Ovary (tissue), 3 donors: ENCODE results near the gene STMN3.

ENCODE experiments used
- EP300 ChIP-seq: sonication (generic); formaldehyde crosslinking; IDR thresholded peaks from one replicate; pipeline ENCODE4 v1.6.1; 2017; ENCODE audit warnings: antibody characterized with exemption
- TF ChIP-seq, protein P1 (sequence below), 3 donors: fragments of 450-650 bp in 2 of 3; fragments of 200-600 bp in 1 of 3; IDR thresholded peaks; one replicate each; pipeline versions ENCODE4 v1.5.1 to v1.8.0; 2016 to 2022; ENCODE audit warnings: antibody characterized with exemption in 3 of 3, mild to moderate bottlenecking in 1 of 3
- donor health status: DM: no; HTN: no; CAD: no.

DNA sequence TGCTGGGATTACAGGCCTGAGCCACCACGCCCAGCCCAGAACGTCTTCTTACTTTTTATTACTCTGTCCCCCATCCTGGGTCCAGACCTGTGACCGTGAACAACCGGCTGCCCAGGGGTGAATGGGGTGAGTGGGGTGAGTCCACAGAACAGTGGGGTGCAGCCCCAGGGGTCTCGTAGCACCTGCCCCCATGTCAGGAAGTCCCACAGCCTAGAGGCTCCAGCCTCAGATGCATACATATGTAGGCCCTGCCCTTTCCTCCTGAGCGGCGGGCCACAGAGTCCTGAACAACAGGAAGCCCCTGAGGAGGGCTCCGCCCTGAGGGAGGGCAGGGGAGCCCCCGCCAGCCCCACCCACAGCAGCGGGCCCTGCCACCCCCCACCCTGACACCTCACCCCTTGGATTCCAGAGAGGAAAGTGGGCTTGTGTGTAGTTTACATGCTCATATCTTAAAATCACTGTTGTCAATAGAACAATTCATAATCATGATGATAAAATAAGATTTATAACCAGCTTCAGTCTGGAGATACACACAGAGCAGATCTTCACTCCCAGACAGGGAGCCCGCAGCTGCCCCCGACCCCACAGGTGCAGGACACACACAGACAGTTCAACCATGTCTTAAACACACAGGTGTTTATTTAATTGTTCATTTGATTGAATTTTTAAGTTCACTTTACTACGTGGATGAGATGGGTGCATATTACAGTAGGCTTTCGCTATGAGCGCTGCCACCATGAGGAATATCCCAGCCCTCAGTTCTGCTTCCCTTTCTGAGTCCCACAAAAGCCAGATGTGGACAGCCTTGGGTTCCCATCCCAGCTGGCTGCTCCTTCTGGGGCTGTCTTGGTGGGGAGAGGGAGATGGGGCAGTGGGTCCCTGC, 13.9 kb downstream of the STMN3 start:
- TF ChIP-seq, protein P1, sequence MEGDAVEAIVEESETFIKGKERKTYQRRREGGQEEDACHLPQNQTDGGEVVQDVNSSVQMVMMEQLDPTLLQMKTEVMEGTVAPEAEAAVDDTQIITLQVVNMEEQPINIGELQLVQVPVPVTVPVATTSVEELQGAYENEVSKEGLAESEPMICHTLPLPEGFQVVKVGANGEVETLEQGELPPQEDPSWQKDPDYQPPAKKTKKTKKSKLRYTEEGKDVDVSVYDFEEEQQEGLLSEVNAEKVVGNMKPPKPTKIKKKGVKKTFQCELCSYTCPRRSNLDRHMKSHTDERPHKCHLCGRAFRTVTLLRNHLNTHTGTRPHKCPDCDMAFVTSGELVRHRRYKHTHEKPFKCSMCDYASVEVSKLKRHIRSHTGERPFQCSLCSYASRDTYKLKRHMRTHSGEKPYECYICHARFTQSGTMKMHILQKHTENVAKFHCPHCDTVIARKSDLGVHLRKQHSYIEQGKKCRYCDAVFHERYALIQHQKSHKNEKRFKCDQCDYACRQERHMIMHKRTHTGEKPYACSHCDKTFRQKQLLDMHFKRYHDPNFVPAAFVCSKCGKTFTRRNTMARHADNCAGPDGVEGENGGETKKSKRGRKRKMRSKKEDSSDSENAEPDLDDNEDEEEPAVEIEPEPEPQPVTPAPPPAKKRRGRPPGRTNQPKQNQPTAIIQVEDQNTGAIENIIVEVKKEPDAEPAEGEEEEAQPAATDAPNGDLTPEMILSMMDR (IDR thresholded peaks at IDR 0.05), result no peak
- TF ChIP-seq EP300, result no peak
